Neutrophil (primary cell): ENCODE measurements around the gene KIAA0753.

ENCODE experiments used
- H3K27ac ChIP-seq: fragments of 200-600 bp; sonication (generic); 2 replicates; pipeline ENCODE4 v1.5.1; 2016; ENCODE audit warnings: mild to moderate bottlenecking, moderate library complexity
- H3K27me3 ChIP-seq: fragments of 200-600 bp; sonication (generic); 2 replicates; pipeline ENCODE4 v1.6.0; 2016; ENCODE audit warnings: mild to moderate bottlenecking
- H3K36me3 ChIP-seq: fragments of 200-600 bp; sonication (generic); 2 replicates; pipeline ENCODE4 v1.5.1; 2017
- H3K4me1 ChIP-seq, 2 experiments: fragments of 200-600 bp in 1 of 2; sonication (generic) in 1 of 2; 1 replicate in 1 of 2; 2 replicates in 1 of 2; pipeline versions ENCODE4 v1.5.1 to v1.6.1; 2013 to 2016; ENCODE audit warnings: low read depth in 1 of 2, low read length in 1 of 2, mild to moderate bottlenecking in 1 of 2, moderate library complexity in 1 of 2; ENCODE audit not compliant: control insufficient read depth in 1 of 2, insufficient read depth in 1 of 2
- H3K4me3 ChIP-seq, 2 experiments: fragments of 200-600 bp in 1 of 2; sonication (generic) in 1 of 2; 1 replicate in 1 of 2; 2 replicates in 1 of 2; pipeline ENCODE4 v1.5.1; 2013 to 2016; ENCODE audit warnings: low read depth in 1 of 2, low read length in 1 of 2, mild to moderate bottlenecking in 1 of 2, moderate library complexity in 1 of 2
- H3K9me3 ChIP-seq: fragments of 200-600 bp; sonication (generic); 2 replicates; pipeline ENCODE4 v1.5.1; 2016
- TF ChIP-seq, protein P1 (sequence below): fragments of 200-600 bp; sonication (generic); IDR thresholded peaks from 2 replicates; pipeline ENCODE4 v1.5.1; 2016; ENCODE audit warnings: antibody characterized with exemption

The KIAA0753 gene

DNA sequence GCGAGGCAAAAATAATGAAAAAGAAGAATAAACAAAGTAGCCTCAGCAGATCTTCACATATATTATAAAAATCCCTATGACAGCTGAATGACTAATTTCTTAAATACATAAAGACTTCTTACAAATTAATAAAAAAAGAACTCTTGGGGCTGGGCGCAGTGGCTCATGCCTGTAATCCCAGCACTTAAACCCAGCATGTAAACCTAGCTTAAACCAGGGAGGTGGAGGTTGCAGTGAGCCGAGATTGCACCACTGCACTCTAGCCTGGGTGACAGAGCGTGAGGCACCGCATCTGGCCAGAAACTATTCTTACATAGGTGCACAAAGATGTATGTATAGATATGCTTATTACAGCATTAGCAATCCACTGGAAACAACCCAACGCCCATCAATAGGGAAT lies 38.7 kb upstream of the KIAA0753 start:
- TF ChIP-seq, protein P1, sequence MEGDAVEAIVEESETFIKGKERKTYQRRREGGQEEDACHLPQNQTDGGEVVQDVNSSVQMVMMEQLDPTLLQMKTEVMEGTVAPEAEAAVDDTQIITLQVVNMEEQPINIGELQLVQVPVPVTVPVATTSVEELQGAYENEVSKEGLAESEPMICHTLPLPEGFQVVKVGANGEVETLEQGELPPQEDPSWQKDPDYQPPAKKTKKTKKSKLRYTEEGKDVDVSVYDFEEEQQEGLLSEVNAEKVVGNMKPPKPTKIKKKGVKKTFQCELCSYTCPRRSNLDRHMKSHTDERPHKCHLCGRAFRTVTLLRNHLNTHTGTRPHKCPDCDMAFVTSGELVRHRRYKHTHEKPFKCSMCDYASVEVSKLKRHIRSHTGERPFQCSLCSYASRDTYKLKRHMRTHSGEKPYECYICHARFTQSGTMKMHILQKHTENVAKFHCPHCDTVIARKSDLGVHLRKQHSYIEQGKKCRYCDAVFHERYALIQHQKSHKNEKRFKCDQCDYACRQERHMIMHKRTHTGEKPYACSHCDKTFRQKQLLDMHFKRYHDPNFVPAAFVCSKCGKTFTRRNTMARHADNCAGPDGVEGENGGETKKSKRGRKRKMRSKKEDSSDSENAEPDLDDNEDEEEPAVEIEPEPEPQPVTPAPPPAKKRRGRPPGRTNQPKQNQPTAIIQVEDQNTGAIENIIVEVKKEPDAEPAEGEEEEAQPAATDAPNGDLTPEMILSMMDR = no peak
- H3K4me1 ChIP-seq = no peaks in the 10 kb centered on the region
- H3K4me3 ChIP-seq = no peak overlapping the region
- no peak overlapping the region for H3K27ac ChIP-seq
- no peaks in the 10 kb centered on the region for H3K36me3 ChIP-seq
- no peaks in the 10 kb centered on the region for H3K9me3 ChIP-seq
- H3K27me3 ChIP-seq = peaks cover 77% of the 10 kb centered on the region

DNA sequence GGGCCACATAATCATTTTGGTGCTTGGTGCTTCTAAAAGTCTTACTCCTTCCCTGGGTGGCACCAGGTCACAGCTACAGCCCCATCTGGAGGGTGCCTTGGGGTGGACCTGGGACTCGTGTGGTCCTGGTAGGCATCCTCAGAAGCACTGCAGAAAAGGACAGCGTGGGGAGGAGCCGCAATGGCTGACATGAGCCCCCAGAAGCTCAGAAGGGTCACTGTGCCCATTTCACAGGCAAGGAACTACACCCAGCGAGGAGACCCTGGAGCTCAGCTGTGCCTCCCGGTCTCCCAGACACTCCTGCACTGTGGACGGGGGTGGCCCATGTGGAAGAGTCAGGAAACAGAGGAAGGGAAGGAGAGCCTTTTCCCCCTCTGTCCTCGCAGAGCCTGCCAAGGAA lies 37.4 kb upstream of the KIAA0753 start:
- Histone ChIP-seq H3K9me3 (no peaks in the 10 kb centered on the region), H3K36me3 (no peaks in the 10 kb centered on the region), H3K4me3 (no peak overlapping the region), H3K27me3 (peaks cover 71% of the 10 kb centered on the region), H3K4me1 (no peaks in the 10 kb centered on the region), H3K27ac (no peak overlapping the region)
- TF ChIP-seq, protein P1 = no peak

DNA sequence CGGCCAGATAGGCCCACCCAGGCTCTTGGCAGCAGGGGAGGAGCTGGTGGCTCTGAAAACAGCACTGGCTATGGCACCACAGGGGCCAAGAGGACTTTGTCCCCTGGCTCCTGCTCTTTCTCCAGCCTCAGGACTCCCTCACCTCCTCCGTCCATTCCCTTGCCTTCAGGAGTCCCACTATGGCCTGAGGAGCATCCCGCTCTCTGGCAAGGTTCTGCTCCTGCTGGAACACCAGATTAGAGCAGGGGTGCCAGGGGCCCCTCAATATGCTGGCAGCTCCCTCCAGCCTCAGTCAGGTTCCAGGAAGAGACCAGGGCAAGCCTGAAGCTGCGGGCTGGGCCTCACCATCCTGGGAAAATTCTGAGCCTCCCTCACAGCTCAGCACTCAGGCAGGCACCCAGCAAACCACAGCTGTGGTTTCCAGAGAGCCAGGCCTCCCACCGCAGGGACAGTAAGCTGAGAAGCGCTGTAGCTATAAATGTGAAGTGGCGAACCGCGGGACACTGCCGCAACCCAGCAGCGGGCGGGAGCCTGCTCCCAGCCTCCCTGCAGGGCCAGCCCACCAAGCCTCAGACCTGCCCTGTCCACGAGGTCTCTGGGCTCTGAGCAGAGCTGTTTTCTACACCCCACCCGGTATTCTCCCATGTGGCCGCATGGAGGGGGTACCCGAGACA lies 36.8 kb upstream of the KIAA0753 start:
- Histone ChIP-seq H3K4me1 (no peaks in the 10 kb centered on the region), H3K27ac (no peak overlapping the region), H3K36me3 (no peaks in the 10 kb centered on the region), H3K9me3 (no peaks in the 10 kb centered on the region), H3K27me3 (peaks cover 74% of the 10 kb centered on the region), H3K4me3 (no peak overlapping the region)
- TF ChIP-seq, protein P1 = no peak

DNA sequence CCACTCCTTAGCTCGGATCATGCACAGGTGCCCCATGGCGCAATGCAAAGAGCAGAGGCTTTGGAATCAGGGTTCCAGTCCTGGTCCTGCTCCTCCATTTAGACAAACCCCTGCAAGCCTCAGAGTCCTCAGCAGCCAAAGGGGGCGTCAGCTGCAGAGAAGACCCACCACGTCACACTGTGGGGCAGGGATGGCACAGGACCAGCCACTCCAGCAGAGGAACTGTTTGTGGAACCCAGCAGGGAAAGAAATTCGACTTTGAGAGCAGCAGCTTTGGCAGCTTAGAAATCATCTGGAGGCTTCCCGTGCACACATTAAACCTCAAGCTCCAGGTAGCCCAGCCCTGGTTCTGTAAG lies 36.3 kb upstream of the KIAA0753 start:
- H3K9me3 ChIP-seq = no peaks in the 10 kb centered on the region
- H3K27ac ChIP-seq = no peak overlapping the region
- no peaks in the 10 kb centered on the region for H3K36me3 ChIP-seq
- H3K27me3 ChIP-seq = peaks cover 70% of the 10 kb centered on the region
- TF ChIP-seq, protein P1 = no peak
- no peaks in the 10 kb centered on the region for H3K4me1 ChIP-seq
- H3K4me3 ChIP-seq = no peak overlapping the region

DNA sequence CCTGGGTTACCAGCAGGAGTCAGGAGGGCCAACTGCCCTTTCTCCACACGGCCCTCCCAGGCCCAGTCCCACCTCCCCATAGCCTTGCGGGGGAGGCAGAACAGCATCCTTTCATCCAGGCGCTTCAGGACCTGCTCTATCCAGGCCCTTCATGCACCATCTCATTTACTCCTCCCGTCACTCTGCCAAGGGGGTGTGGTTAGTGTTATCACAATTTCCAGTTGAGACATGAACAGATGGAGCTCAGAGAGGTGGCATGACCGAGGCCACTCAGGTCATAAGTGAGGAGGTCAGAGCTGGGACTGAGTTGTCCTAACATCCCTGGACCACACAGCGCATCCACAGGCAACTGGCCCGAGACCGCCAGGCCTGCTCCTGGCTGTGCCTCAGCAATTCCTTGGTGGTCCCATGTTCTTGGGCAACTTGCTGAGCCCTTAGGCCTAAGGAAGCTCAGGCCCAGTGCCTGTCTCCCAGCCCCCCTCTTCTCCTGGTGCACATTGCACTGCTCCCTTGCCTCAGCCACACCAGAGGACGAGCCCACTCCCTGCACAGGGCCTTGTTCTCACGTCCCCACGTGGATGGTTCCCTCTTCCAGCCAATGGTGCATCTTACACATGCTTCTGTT lies 34.8 kb upstream of the KIAA0753 start:
- no peaks in the 10 kb centered on the region for H3K9me3 ChIP-seq
- H3K36me3 ChIP-seq = no peaks in the 10 kb centered on the region
- TF ChIP-seq, protein P1 = no peak
- no peak overlapping the region for H3K27ac ChIP-seq
- no peak overlapping the region for H3K4me3 ChIP-seq
- H3K27me3 ChIP-seq = peaks cover 70% of the 10 kb centered on the region
- no peaks in the 10 kb centered on the region for H3K4me1 ChIP-seq
